ENCODE measurements around the gene GSX2. TPM values are rescaled to one million over a fixed set of nuclear protein-coding genes. Genes with fewer than 3 reads are reported as not detected.
A peak's percentile ranks its signal among the peaks of the same experiment; 100 is the strongest.

GSX2 gene
- total and polyA plus RNA-seq, 2 experiments from 2014 or later = not detected

DNA sequence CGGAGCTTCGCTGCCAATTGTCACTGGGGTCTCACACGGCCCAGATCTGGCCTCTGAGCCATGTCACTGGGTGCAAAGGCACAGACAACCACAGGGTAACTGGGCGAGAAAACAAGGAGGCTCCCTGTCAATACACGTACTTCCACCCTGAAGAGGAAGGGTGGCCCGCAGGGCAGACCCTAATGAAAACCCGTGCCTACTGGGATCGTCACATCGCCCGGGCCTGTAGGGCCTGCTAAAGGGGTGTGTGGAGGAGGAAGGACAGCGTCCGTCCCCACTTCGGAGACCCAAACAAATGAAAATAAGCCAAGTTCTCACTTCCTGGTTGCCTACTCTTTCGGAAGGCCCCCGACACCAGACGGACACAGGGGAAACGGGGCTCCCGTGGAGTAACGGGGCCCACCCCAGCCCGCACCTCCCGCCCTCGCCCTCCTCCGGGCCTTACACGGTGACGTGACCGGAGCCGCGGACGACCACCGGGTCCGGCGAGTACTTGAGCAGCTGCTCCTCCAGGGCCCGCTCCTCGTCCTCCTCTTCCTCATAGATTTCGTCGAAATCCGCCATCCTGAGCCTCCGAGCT is 36.1 kb upstream of the GSX2 start:
- Histone ChIP-seq H3K36me3 (no peaks in the 10 kb centered on the region), H3K9me3 (ENCODE audit: low read depth) (no peaks in the 10 kb centered on the region), H3K4me3 (peak overlapping the region; percentile 80), H3K27ac (peak overlapping the region; percentile 81), H3K4me1 (ENCODE audit: low read depth) (peaks cover 35% of the 10 kb centered on the region), H3K27me3 (no peaks in the 10 kb centered on the region)
- DNase-seq (ENCODE audit: low read depth in 1 of 2, low spot score in 1 of 2) = peak in 1 of 2 donors; percentile 34
- no peak for TF ChIP-seq CTCF (IDR thresholded peaks at IDR 0.05; ENCODE audit: low read depth, low read length)

DNA sequence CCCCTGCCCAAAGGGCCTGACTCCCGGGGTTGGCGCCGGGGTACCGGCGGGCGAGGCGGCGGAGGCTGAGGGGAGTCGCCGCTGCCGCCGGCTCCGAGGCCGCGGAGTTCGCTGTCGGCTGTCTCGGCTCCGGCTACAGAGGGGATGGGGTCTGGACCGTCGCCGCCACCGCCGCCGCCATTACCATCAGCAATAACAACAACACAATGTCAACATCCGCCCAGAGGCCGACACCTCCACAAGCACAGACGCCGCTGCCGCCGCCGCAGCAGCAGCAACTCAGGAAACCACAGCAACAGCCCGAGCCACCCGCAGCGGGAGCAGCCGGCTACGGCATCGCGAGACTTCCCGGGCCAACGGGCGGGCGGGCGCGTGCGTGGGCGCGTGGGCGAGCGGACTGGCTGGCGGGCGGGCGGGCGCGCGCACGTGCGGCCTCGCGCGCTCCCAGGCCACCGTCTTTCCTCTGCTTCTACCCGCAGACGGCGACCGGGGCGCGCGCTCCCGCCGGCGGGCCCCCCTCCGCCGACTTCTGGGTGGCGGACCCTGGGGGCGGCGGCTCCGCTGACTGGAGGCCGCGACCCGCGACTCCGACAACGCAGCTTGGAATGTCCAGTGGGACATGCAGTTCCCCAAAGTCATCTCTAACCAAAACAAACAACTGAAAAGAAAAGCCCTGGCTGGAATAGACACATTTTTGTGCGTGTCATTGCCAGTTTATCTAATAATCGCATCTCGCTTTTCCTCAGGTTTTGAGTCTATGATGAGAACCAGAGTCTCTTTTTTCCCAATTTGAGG is 35.4 kb upstream of the GSX2 start, which contains the start of gene CHIC2:
CHIC2 (minus strand) TSS at position 289 of the 795 bp plus-strand sequence. CDS start 305 bp downstream, outside the sequence.
- no peaks in the 10 kb centered on the region for H3K27me3 ChIP-seq
- no peaks in the 10 kb centered on the region for H3K36me3 ChIP-seq
- peak; percentile 96 to 97 for DNase-seq (ENCODE audit: low read depth in 1 of 2, low spot score in 1 of 2)
- H3K4me1 ChIP-seq (ENCODE audit: low read depth) = peaks cover 35% of the 10 kb centered on the region
- no peaks in the 10 kb centered on the region for H3K9me3 ChIP-seq (ENCODE audit: low read depth)
- TF ChIP-seq CTCF (IDR thresholded peaks at IDR 0.05; ENCODE audit: low read depth, low read length) = no peak
- peak within 1 kb of the TSS; percentile 81 for H3K27ac ChIP-seq
- H3K4me3 ChIP-seq = peak within 1 kb of the TSS; percentile 80

GRCh38 chr4:54065282-54066087 is 34.5 kb upstream of the GSX2 start:
- H3K4me1 ChIP-seq (ENCODE audit: low read depth) = peaks cover 30% of the 10 kb centered on the region
- no peaks in the 10 kb centered on the region for H3K36me3 ChIP-seq
- no peaks in the 10 kb centered on the region for H3K9me3 ChIP-seq (ENCODE audit: low read depth)
- peak; percentile 10 to 41 for DNase-seq (ENCODE audit: low read depth in 1 of 2, low spot score in 1 of 2)
- TF ChIP-seq CTCF (IDR thresholded peaks at IDR 0.05; ENCODE audit: low read depth, low read length) = no peak
- H3K27ac ChIP-seq = no peak overlapping the region
- H3K27me3 ChIP-seq = no peaks in the 10 kb centered on the region
- peak overlapping the region; percentile 80 for H3K4me3 ChIP-seq

DNA sequence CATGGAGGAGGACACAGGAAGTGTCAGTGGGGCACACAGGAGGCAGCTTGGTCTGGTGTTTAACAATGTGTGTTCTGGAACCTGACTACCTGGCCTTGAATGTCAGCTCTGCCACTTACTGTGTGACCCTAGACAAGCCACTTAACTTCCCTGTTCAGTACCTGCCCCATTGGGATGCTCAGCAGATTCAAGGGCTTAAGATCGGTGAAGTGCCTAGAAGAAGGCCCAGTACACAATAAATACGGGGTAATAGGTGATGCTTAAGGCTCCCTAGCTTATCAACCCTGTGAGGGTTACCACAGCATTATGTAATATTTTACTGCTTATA is 33.9 kb upstream of the GSX2 start:
- Histone ChIP-seq H3K36me3 (no peaks in the 10 kb centered on the region), H3K4me1 (ENCODE audit: low read depth) (peaks cover 24% of the 10 kb centered on the region), H3K9me3 (ENCODE audit: low read depth) (no peaks in the 10 kb centered on the region), H3K27me3 (no peaks in the 10 kb centered on the region), H3K4me3 (no peak overlapping the region), H3K27ac (no peak overlapping the region)
- no peak for DNase-seq (ENCODE audit: low read depth in 1 of 2, low spot score in 1 of 2)
- TF ChIP-seq CTCF (IDR thresholded peaks at IDR 0.05; ENCODE audit: low read depth, low read length) = no peak

DNA sequence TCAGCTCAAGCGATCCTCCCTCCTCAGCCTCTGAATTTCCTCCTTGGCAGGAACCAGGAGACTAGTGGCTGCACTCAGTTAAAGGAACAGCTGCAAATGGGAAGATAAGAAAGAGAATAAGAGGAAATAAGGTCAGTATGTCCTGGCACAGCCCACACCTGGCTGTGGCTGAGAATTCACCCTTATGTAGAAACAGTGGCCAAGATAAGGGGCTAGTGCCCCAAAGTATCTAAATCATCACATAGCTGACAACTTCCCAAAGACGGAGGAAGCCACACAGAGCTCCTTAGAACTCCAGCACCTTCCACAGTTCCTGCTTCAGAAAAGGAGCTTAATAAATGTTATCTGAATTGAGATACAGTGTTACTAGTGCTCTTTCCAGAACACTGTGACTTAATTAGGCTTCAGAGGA is 33.2 kb upstream of the GSX2 start:
- no peaks in the 10 kb centered on the region for H3K36me3 ChIP-seq
- no peak overlapping the region for H3K27ac ChIP-seq
- no peaks in the 10 kb centered on the region for H3K27me3 ChIP-seq
- no peak for DNase-seq (ENCODE audit: low read depth in 1 of 2, low spot score in 1 of 2)
- TF ChIP-seq CTCF (IDR thresholded peaks at IDR 0.05; ENCODE audit: low read depth, low read length) = no peak
- H3K4me1 ChIP-seq (ENCODE audit: low read depth) = peaks cover 17% of the 10 kb centered on the region
- H3K4me3 ChIP-seq = no peak overlapping the region
- H3K9me3 ChIP-seq (ENCODE audit: low read depth) = no peaks in the 10 kb centered on the region

Measured in cardiac muscle cell (in vitro differentiated cells and primary cell).